GM12878 (cell line): ENCODE measurements around the gene MPV17L. TPM values are rescaled to one million over a fixed set of nuclear protein-coding genes. Genes with fewer than 3 reads are reported as not detected.

Source experiments
- ATF7 ChIP-seq: fragments of 450-650 bp; IDR thresholded peaks from 2 replicates; pipeline ENCODE4 v1.6.1; 2016; ENCODE audit warnings: low read depth, mild to moderate bottlenecking
- PML ChIP-seq: IDR thresholded peaks from 2 replicates; pipeline ENCODE4 v1.6.1; 2012; ENCODE audit warnings: low read length, inconsistent platforms
- POLR2A ChIP-seq: IDR thresholded peaks from 2 replicates; pipeline ENCODE4 v1.6.1; 2011; ENCODE audit warnings: low read depth, mild to moderate bottlenecking, low read length
- REST ChIP-seq: IDR thresholded peaks from 2 replicates; pipeline ENCODE4 v1.6.1; 2012; ENCODE audit warnings: mild to moderate bottlenecking, low read depth, low read length
- SMC3 ChIP-seq: IDR thresholded peaks from 2 replicates; pipeline ENCODE4 v1.6.1; 2011; ENCODE audit warnings: low read length, improper control_type of control experiment, borderline replicate concordance
- TCF3 ChIP-seq: IDR thresholded peaks from 2 replicates; pipeline ENCODE4 v1.6.1; 2012; ENCODE audit warnings: low read depth, mild to moderate bottlenecking, low read length, borderline replicate concordance; ENCODE audit not compliant: insufficient read depth
- ZNF217 ChIP-seq: fragments of 450-650 bp; IDR thresholded peaks from 2 replicates; pipeline ENCODE4 v1.6.1; 2017; ENCODE audit warnings: antibody characterized with exemption, mild to moderate bottlenecking
- ZZZ3 ChIP-seq: IDR thresholded peaks from 2 replicates; pipeline ENCODE4 v1.6.1; 2011; ENCODE audit warnings: low read depth; ENCODE audit not compliant: control insufficient read depth, insufficient read length
- polyA plus RNA-seq, 11 experiments: library from polyadenylated mRNA; depleted of rRNA in 4 of 11; unstranded in 6 of 11; stranded (reverse) in 5 of 11; fragments of >200 nt; fragmentation: Nextera tagmentation in 4 of 11; fragmentation: Illumina TruSeq in 1 of 11; extraction: Ambion mirVana in 4 of 11; extraction: Trizol in 1 of 11; gene quantifications; 1 replicate in 1 of 11; 2 replicates in 10 of 11; pipeline versions ENCODE4 v1.2.1 to v1.2.3, GENCODE V29; 2011 to 2016; ENCODE audit warnings: inconsistent platforms in 2 of 11, missing spikeins in 2 of 11, low read depth in 1 of 11
- total RNA-seq, 4 experiments: library from RNA; depleted of rRNA in 3 of 4; stranded (reverse); fragments of >200 nt in 3 of 4; fragmentation: Illumina TruSeq in 1 of 4; extraction: Trizol in 1 of 4; gene quantifications; 2 replicates each; pipeline versions ENCODE4 v1.2.1 to v1.2.3, GENCODE V29; 2013 to 2021
- TF ChIP-seq, protein P1 (sequence below): IDR thresholded peaks from 2 replicates; pipeline ENCODE4 v1.6.1; 2012; ENCODE audit warnings: low read length, inconsistent platforms
- TF ChIP-seq, protein P2 (sequence below): IDR thresholded peaks from 2 replicates; pipeline ENCODE4 v1.6.1; 2011; ENCODE audit warnings: mild to moderate bottlenecking, low read depth, low read length, moderate library complexity; ENCODE audit not compliant: insufficient replicate concordance
- TF ChIP-seq, protein P3 (sequence below): IDR thresholded peaks from 2 replicates; pipeline ENCODE4 v1.6.1; 2012; ENCODE audit warnings: low read depth, low read length, improper control_type of control experiment

Gene MPV17L
- total and polyA plus RNA-seq, 10 of the 15 experiments (the other 5 are each of a cell fraction or from before 2014, with no cell fraction given), result 0.02 to 0.10 (median 0.05) TPM; not detected in 5

DNA sequence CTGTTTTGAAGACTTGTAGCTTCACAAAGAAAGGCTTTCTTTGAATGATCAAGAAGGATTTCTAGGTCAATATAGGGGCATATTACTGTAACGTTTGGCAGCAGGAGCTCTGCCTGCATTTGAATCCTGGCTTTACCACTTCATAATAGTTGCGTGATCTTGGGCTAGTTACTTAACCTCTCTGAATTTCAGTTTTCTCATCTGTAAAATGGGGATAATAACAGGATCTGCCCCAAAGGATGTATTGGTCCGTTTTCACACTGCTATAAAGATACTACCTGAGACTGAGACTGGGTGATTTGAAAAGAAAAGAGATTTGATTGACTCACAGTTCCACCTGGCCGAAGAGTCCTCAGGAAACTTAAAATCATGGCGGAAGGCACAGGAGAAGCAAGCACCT is 51.3 kb downstream of the MPV17L start (continued):
- TF ChIP-seq REST, result no peak
- TF ChIP-seq, protein P1, sequence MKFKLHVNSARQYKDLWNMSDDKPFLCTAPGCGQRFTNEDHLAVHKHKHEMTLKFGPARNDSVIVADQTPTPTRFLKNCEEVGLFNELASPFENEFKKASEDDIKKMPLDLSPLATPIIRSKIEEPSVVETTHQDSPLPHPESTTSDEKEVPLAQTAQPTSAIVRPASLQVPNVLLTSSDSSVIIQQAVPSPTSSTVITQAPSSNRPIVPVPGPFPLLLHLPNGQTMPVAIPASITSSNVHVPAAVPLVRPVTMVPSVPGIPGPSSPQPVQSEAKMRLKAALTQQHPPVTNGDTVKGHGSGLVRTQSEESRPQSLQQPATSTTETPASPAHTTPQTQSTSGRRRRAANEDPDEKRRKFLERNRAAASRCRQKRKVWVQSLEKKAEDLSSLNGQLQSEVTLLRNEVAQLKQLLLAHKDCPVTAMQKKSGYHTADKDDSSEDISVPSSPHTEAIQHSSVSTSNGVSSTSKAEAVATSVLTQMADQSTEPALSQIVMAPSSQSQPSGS, result no peak
- TF ChIP-seq, protein P2, sequence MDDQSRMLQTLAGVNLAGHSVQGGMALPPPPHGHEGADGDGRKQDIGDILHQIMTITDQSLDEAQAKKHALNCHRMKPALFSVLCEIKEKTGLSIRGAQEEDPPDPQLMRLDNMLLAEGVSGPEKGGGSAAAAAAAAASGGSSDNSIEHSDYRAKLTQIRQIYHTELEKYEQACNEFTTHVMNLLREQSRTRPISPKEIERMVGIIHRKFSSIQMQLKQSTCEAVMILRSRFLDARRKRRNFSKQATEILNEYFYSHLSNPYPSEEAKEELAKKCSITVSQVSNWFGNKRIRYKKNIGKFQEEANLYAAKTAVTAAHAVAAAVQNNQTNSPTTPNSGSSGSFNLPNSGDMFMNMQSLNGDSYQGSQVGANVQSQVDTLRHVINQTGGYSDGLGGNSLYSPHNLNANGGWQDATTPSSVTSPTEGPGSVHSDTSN, result no peak
- TF ChIP-seq ATF7, result no peak
- no peak for TF ChIP-seq PML
- no peak for TF ChIP-seq TCF3
- no peak for TF ChIP-seq POLR2A
- TF ChIP-seq ZZZ3, result no peak
- no peak for TF ChIP-seq SMC3
- no peak for TF ChIP-seq ZNF217
- TF ChIP-seq, protein P3, sequence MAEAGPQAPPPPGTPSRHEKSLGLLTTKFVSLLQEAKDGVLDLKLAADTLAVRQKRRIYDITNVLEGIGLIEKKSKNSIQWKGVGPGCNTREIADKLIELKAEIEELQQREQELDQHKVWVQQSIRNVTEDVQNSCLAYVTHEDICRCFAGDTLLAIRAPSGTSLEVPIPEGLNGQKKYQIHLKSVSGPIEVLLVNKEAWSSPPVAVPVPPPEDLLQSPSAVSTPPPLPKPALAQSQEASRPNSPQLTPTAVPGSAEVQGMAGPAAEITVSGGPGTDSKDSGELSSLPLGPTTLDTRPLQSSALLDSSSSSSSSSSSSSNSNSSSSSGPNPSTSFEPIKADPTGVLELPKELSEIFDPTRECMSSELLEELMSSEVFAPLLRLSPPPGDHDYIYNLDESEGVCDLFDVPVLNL, result no peak
- TF ChIP-seq, all 136 proteins: peak for 0
